G401 (cell line): Measurements from ENCODE around the gene TULP4. TPM values are rescaled to one million over a fixed set of nuclear protein-coding genes. Genes with fewer than 3 reads are reported as not detected.

Experiments used
- DNase-seq: peaks from one replicate; pipeline ENCODE4 v3.0.0-alpha.2; 2015; ENCODE audit warnings: low spot score
- in situ Hi-C: cut with HindIII; loops from 2 replicates; pipeline ENCODE4 v1.10.0; 2016; ENCODE audit warnings: low sequenced_read_pairs, mixed read lengths
- total RNA-seq: library from RNA; depleted of rRNA; stranded (reverse); fragments of >200 nt; shearing (Covaris generic); gene quantifications from 2 replicates; pipeline ENCODE4 v1.2.3, GENCODE V29; 2014; rRNA removed

TULP4 gene
- total RNA-seq, 1 experiment from 2014 or later = 68.5 TPM

- in situ Hi-C loops = no loop called here
Measured at GRCh38 chr6:158557927-158558326, 245.7 kb downstream of the TULP4 start.

GRCh38 chr6:158558415-158559306 is 246.4 kb downstream of the TULP4 start:
- in situ Hi-C loops = no loop called here
- no peak for DNase-seq

More at GRCh38 chr6:158557927-158558326, 245.7 kb downstream of the TULP4 start:
- DNase-seq = no peak

- peak; percentile 20 for DNase-seq
- in situ Hi-C loops = no loop called here
Measured at GRCh38 chr6:158559338-158559894, 247.2 kb downstream of the TULP4 start.

GRCh38 chr6:158559895-158560835 is 247.9 kb downstream of the TULP4 start, which contains the start of gene TMEM181:
TSS of gene TMEM181 (plus strand) at chr6:158560091. CDS start at chr6:158560225, 134 bp downstream.
- DNase-seq = peak; percentile 64
- in situ Hi-C loops = no loop called here

GRCh38 chr6:158560836-158561320 is 248.6 kb downstream of the TULP4 start:
- in situ Hi-C loops = no loop called here
- no peak for DNase-seq

Other genes with a start within 250 kb of the TULP4 start
- gene SERAC1, start 144.2 kb upstream of the TULP4 start, total RNA-seq = 10.6 and 16.8 TPM in 2 replicates
- gene GTF2H5, start 144.1 kb upstream of the TULP4 start, total RNA-seq = 5.7 and 6.2 TPM in 2 replicates
- gene TMEM181, start 247.6 kb downstream of the TULP4 start, total RNA-seq = 21.4 and 32.8 TPM in 2 replicates